NCI-H2029 treated with DMSO at 0.1 percent for 48 hours (cell line): Measurements from ENCODE around the gene DAZAP1.

ENCODE experiments used
- DNase-seq: peaks from one replicate; lab custom pipeline; 2025; lab: John Stamatoyannopoulos, UW

DAZAP1 gene

DNA sequence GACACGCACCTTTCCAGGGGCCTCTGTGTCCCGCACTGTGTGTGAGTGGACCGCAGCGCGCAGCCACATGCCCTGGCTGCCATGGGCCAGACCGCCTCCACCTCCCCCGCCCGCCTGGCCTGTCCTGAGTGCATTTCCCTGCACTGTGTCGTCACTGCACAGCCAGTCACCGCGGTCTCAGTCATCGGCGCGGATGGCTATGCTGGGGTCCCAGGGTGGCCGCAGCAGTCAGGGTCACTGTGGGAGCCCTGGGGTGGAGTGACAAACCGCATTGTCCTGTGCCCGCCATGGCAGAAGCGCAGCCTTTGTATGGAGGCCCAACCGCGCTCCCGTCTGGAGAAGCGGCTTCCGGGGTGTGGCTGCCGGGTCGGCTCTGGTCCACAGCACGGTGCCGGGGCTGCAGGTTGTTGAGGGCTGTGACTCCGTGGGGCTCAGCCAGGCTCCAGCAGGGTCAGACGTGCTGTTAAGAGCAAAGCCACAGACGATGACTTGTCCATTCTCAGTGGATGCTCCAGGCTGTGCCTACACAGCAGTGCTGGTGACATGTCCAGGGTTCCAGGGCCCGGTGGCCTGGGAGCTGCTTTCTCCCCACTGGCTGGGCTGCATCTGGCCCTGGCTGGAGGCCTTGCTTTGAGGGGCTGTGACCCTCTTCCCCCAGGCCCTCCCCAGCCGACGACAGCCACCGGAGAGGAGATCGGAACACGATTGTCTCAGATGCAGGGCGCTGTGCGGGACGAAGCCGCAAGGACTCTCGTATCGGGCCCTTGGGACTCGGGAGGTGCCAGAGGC lies 30.0 kb upstream of the DAZAP1 start:
- DNase-seq: no peak

GRCh38 chr19:1377965-1378785 lies 29.2 kb upstream of the DAZAP1 start:
- no peak for DNase-seq

DNA sequence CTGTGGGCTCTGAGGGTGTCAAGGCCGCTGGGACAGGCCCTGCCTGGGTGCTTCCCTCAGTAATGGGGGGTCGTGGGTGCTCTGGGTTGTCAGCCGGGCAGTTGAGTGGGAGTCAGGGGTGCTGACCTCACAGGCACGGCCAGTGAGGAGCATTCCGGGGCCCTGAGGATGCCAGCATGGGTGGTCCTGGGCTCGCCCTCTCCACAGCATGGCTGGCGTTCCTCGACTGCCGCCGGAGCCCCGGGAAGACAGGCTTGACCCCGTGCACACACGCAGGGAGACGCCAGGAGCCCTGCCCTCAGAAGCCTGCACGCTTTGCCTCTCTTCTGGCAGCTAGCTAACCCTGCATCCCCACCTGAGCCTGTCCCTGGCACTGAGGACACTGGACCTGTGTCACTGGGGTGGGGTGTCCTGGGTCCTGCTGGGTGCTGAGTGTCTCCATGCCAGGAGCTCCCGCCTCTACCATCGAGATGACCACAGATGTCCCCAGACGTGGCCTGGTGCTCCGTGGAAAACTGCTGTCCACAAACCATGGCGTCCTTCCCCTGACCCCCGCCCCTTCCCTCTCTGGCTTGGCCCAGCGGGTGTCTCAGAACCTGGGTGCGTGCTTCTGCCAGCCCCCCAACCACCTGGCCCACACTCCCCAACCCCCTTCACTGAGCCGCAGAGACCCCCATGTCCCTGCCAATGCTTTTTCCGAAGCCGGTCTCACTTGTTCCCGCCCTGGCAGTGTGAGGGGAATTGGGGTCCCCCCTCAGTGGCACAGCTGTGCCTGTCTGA lies 28.1 kb upstream of the DAZAP1 start:
- DNase-seq: no peak

GRCh38 chr19:1379961-1380489 lies 27.4 kb upstream of the DAZAP1 start:
- DNase-seq: no peak

GRCh38 chr19:1382250-1382649 lies 25.1 kb upstream of the DAZAP1 start:
- no peak for DNase-seq

- no peak for DNase-seq
These were observed 24.4 kb upstream of the DAZAP1 start for GRCh38 chr19:1383017-1383311.

GRCh38 chr19:1383312-1384084 lies 23.9 kb upstream of the DAZAP1 start, which contains the start of gene NDUFS7:
NDUFS7 (plus strand) TSS chr19:1383907; CDS start chr19:1383927, 20 bp downstream.
- peak; percentile 58 for DNase-seq

- DNase-seq: no peak
These were observed 23.3 kb upstream of the DAZAP1 start for GRCh38 chr19:1384085-1384462.

DNA sequence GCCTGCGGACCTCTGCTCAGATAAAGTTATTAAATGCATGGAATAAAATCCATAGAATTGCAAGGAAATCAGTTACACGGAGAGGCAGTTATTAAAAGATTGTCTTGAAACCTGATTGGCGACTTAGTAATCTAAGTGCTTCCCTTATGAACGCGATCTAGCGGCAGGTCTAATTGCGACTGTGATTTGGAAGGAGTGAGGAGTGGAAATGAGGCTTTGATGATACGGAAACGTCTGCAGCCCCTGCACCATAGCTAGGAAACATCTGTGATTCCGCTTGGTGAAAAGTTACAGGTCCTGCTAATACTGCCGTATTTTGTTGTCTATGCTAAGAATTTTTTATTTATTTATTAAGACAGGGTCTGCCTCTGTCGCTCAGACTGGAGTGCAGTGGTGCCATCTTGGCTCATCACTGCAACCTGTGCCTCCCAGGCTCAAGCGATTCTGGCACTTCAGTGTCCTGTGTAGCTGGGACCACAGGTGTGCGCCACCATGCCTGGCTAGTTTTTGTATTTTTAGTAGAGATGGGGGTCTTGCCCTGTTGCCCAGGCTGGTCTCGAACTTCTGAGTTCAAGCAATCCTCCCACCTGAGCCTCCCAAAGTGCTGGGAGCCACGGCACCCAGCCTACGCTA lies 22.8 kb upstream of the DAZAP1 start:
- no peak for DNase-seq

DNA sequence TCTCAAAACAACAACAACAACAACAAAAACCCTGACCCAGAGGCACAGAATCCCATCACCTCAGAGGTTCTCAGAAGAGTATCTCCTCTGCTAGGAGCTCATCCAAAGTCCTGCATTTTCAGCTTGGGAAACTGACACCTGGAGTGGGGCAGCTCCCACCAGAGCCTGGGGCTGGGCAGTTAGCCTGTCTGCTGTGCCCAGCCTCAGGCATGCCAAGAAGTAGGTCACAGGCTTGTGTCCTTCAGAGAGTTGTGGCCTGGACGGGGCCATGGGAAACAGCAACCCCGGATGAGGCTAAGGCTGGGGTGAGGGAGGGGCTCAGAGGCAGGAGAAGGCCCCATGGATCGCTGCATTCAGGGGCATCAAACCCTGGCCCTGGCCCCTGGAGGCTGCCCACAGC lies 21.6 kb upstream of the DAZAP1 start:
- DNase-seq: no peak

- no peak for DNase-seq
These were observed 20.3 kb upstream of the DAZAP1 start for GRCh38 chr19:1386945-1387683.

GRCh38 chr19:1387684-1388636 lies 19.4 kb upstream of the DAZAP1 start:
- no peak for DNase-seq

- DNase-seq: no peak
These were observed 18.8 kb upstream of the DAZAP1 start for GRCh38 chr19:1388637-1389026.

DNA sequence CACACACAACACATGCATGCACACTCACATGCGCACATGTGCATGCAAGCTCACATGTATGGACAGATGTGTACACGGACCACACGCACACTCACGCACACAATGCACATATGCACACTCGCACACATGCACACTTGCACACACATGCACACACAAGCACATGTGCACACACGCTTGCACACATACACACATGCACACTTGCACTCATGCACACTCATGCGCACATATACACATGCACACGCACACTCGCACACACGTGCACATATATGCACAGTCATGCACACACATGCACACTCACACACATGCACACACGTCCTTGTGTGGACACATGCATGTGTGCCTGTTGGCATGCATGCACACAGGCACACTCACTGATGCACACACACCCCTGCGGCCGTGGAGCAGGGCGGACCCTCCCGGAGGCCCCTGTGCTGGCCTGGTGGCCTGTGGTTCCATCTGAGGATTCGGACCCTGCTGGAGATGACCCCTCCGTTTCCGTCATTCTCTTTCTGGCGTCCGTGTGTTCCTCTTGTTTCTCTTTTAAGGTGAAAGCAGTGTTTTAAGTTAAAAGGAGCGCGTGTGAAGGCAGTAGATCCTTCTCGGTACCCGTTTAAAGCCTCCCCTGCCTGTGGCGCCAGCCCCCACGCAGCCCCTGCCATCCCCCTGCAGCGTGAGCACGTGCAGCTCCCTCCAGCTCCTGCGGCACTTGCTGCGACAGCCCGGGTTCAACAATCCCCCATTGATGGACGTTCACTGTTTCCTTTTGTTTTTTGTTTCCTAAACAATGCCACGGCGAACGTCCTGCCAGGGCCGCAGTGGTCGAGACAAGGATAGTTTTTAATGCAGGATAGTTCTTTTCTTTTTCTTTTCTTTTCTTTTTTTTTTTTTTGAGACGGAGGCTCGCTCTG lies 18.1 kb upstream of the DAZAP1 start:
- no peak for DNase-seq

GRCh38 chr19:1390890-1391423 lies 16.4 kb upstream of the DAZAP1 start:
- DNase-seq: no peak

DNA sequence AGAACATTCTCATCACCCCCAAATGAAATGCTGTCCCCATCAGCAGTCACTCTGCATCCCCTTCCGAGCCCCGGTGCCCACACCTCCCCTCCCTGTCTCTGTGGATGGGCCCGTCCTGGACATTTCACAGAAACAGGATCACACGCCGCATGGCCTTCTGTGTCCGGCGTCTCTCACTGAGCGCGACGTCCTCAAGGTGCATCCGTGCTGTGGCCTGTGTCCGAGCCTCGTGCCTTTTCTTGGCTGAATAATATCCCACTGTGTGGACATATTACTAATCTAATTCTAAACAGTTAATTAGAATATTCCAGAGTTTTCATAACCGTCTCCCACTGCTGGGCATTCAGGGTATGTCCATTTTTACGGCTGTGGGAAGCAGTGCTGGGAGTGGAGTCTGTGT lies 15.0 kb upstream of the DAZAP1 start:
- DNase-seq: no peak

DNA sequence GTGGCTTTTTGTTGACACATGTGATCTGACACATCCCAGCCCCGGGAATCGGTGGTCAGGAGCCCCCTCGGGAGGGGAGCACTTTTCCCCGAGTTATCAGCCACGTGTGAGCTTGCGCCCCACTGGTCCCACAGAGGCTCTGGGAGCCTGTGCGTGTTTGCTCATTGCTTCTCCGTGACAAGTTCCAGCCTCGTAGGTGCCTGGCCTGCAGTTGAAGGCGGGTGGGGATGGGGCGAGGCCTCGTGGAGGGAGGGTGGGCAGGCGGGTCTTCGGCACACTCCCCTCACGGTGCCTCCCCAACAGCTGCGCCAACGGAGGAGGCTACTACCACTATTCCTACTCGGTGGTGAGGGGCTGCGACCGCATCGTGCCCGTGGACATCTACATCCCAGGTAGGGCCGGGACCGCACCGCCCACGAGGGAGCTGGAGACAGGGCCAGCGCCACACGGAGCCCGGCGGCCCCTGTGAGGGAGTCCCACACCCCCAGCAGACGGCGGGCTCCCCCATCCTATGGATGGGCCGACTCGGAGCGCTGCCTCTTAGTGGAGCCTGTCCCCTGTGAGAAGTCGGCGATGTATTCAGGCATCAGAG lies 14.4 kb upstream of the DAZAP1 start:
- DNase-seq: no peak

DNA sequence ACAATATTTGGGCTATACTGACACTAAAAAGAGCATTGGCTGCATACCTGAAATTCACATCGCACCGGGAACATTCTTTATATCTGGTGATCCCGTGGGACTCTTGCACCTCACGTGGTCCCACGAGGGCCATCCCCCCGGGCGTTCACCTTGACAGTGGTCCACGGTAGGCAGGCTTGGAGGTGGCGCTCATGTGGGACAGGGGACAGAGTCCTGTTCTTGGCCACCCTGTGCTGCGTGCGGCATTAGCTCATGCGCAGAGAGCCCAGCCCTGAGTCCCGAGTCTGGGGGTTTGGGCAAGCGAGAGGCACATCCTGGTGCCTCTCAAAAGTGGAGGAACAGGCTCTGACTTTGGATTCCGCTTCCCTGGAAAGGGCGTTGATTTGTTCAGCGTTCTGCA lies 13.5 kb upstream of the DAZAP1 start:
- no peak for DNase-seq
